ENCODE measurements around the gene RAB40B.
"Not testable (repeated sequence)": the region's sequence is repeated elsewhere in the genome, so short reads cannot be mapped to it uniquely, and the experiment has no call there.

Gene RAB40B

GRCh38 chr17:82666931-82667667 is 31.4 kb downstream of the RAB40B start:
- DNase-seq, result no peak

- DNase-seq, result no peak
These were observed 32.6 kb downstream of the RAB40B start for GRCh38 chr17:82665891-82666290.

GRCh38 chr17:82665217-82665616 is 33.3 kb downstream of the RAB40B start:
- DNase-seq, result no peak

- no peak for DNase-seq
These were observed 33.8 kb downstream of the RAB40B start for GRCh38 chr17:82664701-82665182.

GRCh38 chr17:82664276-82664575 is 34.3 kb downstream of the RAB40B start:
- no peak for DNase-seq

- DNase-seq, result no peak
These were observed 34.9 kb downstream of the RAB40B start for GRCh38 chr17:82663381-82664275.

- no peak for DNase-seq
These were observed 35.7 kb downstream of the RAB40B start for GRCh38 chr17:82662711-82663261.

GRCh38 chr17:82661717-82662683 is 36.5 kb downstream of the RAB40B start:
- DNase-seq, result no peak

- no peak for DNase-seq
These were observed 38.6 kb downstream of the RAB40B start for GRCh38 chr17:82659886-82660285.

- DNase-seq, result no peak
These were observed 39.6 kb downstream of the RAB40B start for GRCh38 chr17:82658796-82659452.

- DNase-seq, result no peak
These were observed 40.2 kb downstream of the RAB40B start for GRCh38 chr17:82658331-82658730.

GRCh38 chr17:82657926-82658325 is 40.6 kb downstream of the RAB40B start:
- DNase-seq, result no peak

GRCh38 chr17:82656266-82656665 is 42.2 kb downstream of the RAB40B start:
- DNase-seq, result no peak

- no peak for DNase-seq
These were observed 43.0 kb downstream of the RAB40B start for GRCh38 chr17:82655523-82655922.

GRCh38 chr17:82655038-82655479 is 43.4 kb downstream of the RAB40B start:
- no peak for DNase-seq

GRCh38 chr17:82654611-82655010 is 43.9 kb downstream of the RAB40B start:
- not testable (repeated sequence) for DNase-seq

GRCh38 chr17:82653651-82654528 is 44.6 kb downstream of the RAB40B start:
- DNase-seq, result no peak

- DNase-seq, result no peak
These were observed 47.8 kb downstream of the RAB40B start for GRCh38 chr17:82650723-82651122.

GRCh38 chr17:82649501-82650261 is 48.8 kb downstream of the RAB40B start:
- no peak for DNase-seq

- DNase-seq, result no peak
These were observed 49.7 kb downstream of the RAB40B start for GRCh38 chr17:82648742-82649331.

Measured in CD4-positive, alpha-beta T cell treated with Interleukin-12 subunit alpha and Interleukin-12 subunit beta, for 1 hour (primary cell).